ENCODE measurements around the gene SLC9A7. TPM values are rescaled to one million over a fixed set of nuclear protein-coding genes. Genes with fewer than 3 reads are reported as not detected.

Gene SLC9A7
- total and polyA plus RNA-seq, 2 donors (not counting 3 experiments of a cell fraction or from before 2014, with no cell fraction given), result 4.6 to 7.5 TPM

GRCh38 chrX:46770817-46771163 lies 11.9 kb upstream of the SLC9A7 start:
- no peak overlapping the region for H3K9ac ChIP-seq (replicated peaks; ENCODE audit: extremely low read depth, insufficient read depth, low read length)
- intact Hi-C loops (cut with micrococcal nuclease), result no loop called here
- DNase-seq (ENCODE audit: low read depth, low spot score), result peak; percentile 14
- peak overlapping the region; percentile 40 for H3K27ac ChIP-seq (ENCODE audit: insufficient read depth, low read depth, low read length)
- H2AFZ ChIP-seq (ENCODE audit: low read depth, low read length), result no peak overlapping the region
- no peaks in the 10 kb centered on the region for H3K79me2 ChIP-seq (ENCODE audit: control insufficient read depth, insufficient read depth, low read length)
- H3K4me2 ChIP-seq (ENCODE audit: insufficient read depth, low read length), result no peak overlapping the region
- ChIA-PET CTCF (interaction anchor here (1.0 to 1.5 kb wide), 4 partner anchors 12 to 323 kb away, joined by 3 to 5 read pairs (median 3); partner anchors contain the start of gene SLC9A7), POLR2A (no interaction called here)
- no peaks in the 10 kb centered on the region for H4K20me1 ChIP-seq (replicated peaks; ENCODE audit: control insufficient read depth, extremely low read depth, insufficient read depth, low read length)
- H3K36me3 ChIP-seq (ENCODE audit: control insufficient read depth in 2 of 2, extremely low read depth in 1 of 2, insufficient read depth in 2 of 2, low read length in 2 of 2), result no peaks in the 10 kb centered on the region
- no peaks in the 10 kb centered on the region for H3K9me3 ChIP-seq (replicated peaks; ENCODE audit: control insufficient read depth, insufficient read depth, low read length)
- TF ChIP-seq POLR2AphosphoS5 (IDR thresholded peaks at IDR 0.05; ENCODE audit: insufficient read depth, low read depth, low read length) (no peak), POLR2A (IDR thresholded peaks at IDR 0.05; ENCODE audit: low read depth, low read length) (no peak), FOS (IDR thresholded peaks at IDR 0.05; ENCODE audit: borderline replicate concordance, insufficient read depth, low read length) (no peak), GATA2 (IDR thresholded peaks at IDR 0.05; ENCODE audit: insufficient read depth, insufficient read length, low read depth, low read length) (no peak), EZH2 (IDR thresholded peaks at IDR 0.05; ENCODE audit: borderline replicate concordance, low read depth, low read length, severe bottlenecking) (no peak), CTCF (IDR thresholded peaks at IDR 0.05; ENCODE audit: extremely low read depth in 1 of 2, insufficient read depth in 1 of 2, low read depth in 1 of 2, low read length in 2 of 2) (no peak), MYC (IDR thresholded peaks at IDR 0.05; ENCODE audit: low read depth, low read length) (no peak), JUN (IDR thresholded peaks at IDR 0.05; ENCODE audit: borderline replicate concordance, insufficient read depth, insufficient read length, low read depth) (no peak)
- TF ChIP-seq, protein P1, sequence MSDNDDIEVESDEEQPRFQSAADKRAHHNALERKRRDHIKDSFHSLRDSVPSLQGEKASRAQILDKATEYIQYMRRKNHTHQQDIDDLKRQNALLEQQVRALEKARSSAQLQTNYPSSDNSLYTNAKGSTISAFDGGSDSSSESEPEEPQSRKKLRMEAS (IDR thresholded peaks at IDR 0.05; ENCODE audit: insufficient read depth, insufficient read length), result no peak
- H3K4me3 ChIP-seq (replicated peaks in 1 of 3; ENCODE audit: insufficient read depth in 1 of 3, low read depth in 1 of 3, low read length in 3 of 3), result no peak overlapping the region
- dilution Hi-C loops (cut with MboI; ENCODE audit: extremely low pct_ligation_motif_present, low sequenced_read_pairs), result no loop called here
- H3K27me3 ChIP-seq (ENCODE audit: control insufficient read depth in 2 of 2, insufficient read depth in 2 of 2, low read length in 2 of 2), result no peaks in the 10 kb centered on the region
- no TSS peak for BruUV-seq (replicated peaks)
- no peaks in the 10 kb centered on the region for H3K9me1 ChIP-seq (replicated peaks; ENCODE audit: control insufficient read depth, extremely low read depth, insufficient read depth, low read length)
- no peak for FAIRE-seq
- H3K4me1 ChIP-seq (ENCODE audit: control insufficient read depth, extremely low read depth, insufficient read depth, low read length), result peaks cover 7% of the 10 kb centered on the region
